HT-29 (cell line): ENCODE results near the gene ART1. TPM values are rescaled to one million over a fixed set of nuclear protein-coding genes. Genes with fewer than 3 reads are reported as not detected.

ENCODE experiments used
- DNase-seq: peaks from one replicate; pipeline ENCODE4 v3.0.0-alpha.2; 2015; ENCODE audit warnings: low spot score
- small RNA-seq: library from RNA; depleted of rRNA; stranded (forward); fragments of <200 nt; gene quantifications from one replicate; pipeline ENCODE3, GENCODE V24; 2014
- total RNA-seq: library from RNA; depleted of rRNA; stranded (reverse); fragments of >200 nt; shearing (Covaris generic); gene quantifications from 2 replicates; pipeline ENCODE4 v1.2.3, GENCODE V29; 2014; rRNA removed

Gene ART1
- total RNA-seq, 1 experiment from 2014 or later, result not detected

- no peak for DNase-seq
These were observed 67.3 kb downstream of the ART1 start for GRCh38 chr11:3712274-3712673.

Small RNAs within 50 kb of the gene (small RNA-seq; reads per million reads assigned to genes)
- not detected for gene RF00019

Other genes starting within 250 kb of the ART1 start
- not detected in 2 replicates for gene ART5, start 3.1 kb upstream of the ART1 start, total RNA-seq
- gene CHRNA10, start 26.3 kb downstream of the ART1 start, total RNA-seq, result 2.1 and 2.8 TPM in 2 replicates
- gene NUP98, start 152.4 kb downstream of the ART1 start, total RNA-seq, result 151 and 165 TPM in 2 replicates
- gene PGAP2, start 163.4 kb downstream of the ART1 start, total RNA-seq, result 40.9 and 41.3 TPM in 2 replicates
- gene RHOG, start 195.8 kb downstream of the ART1 start, total RNA-seq, result 53.4 and 58.9 TPM in 2 replicates
- gene STIM1, start 210.5 kb downstream of the ART1 start, total RNA-seq, result 28.3 and 29.4 TPM in 2 replicates